Inferior parietal cortex (tissue), 1 donor: Measurements from ENCODE around the gene TM6SF1.

ENCODE experiments used
- DNase-seq: peaks from one replicate; pipeline ENCODE4 v3.0.0-alpha.2; 2016; ENCODE audit errors: extremely low spot score

Gene TM6SF1

DNA sequence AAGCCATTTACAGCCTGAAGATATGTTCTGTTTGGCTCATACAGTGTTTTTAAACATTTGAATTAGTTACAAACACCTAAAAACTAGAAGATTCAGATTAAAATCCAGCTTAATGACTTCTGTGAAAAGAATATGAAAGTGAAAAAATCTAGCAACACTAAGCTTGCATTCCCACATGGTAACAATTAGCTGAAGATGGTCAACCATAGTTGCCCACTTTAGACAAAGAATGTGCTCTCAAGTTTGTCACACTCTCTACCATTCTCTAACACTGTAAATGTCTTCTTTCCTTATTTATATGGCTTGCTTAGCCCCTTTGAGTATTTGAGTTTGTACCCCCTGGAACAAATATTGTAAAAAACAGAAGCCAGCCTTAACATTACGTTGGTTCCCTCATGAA lies 67.4 kb downstream of the TM6SF1 start:
- no peak for DNase-seq

DNA sequence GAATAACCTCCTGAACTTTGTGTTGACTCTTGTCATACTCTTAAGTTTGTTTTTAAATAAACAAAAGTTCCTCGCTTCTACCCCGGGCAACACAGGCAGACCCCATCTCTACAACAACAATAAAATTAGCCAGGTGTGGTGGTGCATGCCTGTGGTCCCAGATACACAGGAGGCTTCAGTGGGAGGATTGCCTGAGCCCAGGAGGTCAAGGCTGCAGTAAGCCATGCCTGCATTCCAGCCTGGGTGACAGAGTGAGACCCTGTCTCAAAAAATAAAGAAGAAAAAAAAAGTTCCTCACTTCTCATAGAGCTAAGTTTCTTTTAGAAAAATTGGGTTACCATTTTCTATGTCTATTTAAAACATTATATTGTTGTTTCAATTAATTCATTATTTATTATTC lies 70.9 kb downstream of the TM6SF1 start:
- DNase-seq: no peak

DNA sequence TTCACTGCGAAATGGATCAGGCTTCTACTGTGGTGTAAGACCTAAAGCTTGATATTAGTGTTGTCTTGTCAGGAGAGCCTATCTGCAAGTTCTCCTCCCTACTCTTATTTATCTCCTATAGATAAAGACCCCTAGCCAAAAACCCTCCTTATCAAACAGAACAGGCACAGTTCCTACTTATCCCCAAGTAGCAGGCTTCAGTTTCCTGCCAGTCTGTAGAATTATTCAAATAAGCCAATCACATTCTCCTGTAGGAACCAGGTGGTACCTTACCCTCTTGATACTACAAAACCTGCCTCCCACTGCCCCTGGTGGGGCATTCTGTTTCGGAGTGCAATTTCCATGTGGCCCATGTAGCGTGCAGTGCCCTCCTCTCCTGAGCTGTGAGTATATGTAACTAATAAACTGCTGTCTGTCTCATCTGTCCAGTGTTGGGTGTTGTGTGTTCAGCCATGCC lies 71.5 kb downstream of the TM6SF1 start:
- DNase-seq: no peak

DNA sequence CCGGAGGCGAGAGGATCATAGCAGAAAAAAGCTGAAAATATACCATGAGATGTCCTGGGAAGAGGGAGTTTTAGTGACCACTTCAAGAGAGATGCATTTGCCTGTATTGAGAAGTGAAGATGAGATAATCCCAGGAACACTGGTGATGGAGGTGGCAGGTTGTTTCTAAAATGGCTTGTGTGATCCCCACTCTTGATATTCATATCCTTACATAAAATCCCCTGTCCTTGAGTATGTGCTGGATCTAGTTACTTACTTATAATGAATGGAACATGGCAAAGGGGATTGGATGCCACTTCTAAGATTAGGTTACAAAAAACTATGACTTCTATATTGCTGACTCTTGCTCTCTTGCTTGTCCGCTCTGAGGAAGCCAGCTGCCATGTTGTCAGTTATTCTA lies 78.1 kb downstream of the TM6SF1 start:
- DNase-seq: no peak
